ENCODE data around the gene JAGN1.

The JAGN1 gene

DNA sequence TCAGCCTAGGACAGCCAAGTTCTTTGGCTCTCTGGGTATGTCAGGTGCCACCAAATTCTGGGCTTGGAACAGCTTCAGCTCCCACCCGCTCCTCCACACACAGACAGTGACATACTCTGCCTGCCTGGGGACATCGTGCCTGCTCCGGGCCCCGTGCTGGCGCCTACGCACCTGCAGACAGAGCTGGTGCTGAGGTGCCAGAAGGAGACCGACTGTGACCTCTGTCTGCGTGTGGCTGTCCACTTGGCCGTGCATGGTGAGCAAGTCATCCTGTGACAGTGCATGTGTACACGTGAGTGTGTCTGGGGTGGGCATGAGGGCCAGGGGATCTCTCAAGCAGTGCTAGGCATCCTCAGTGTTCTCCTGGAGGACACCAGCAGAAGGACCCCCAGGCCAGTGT lies 27.4 kb downstream of the JAGN1 start:
- no peak overlapping the region for H3K4me3 ChIP-seq (ENCODE audit: low read length)
- no peaks in the 10 kb centered on the region for H3K27me3 ChIP-seq (ENCODE audit: control insufficient read depth, insufficient read depth, low read length)
- H3K9me3 ChIP-seq (ENCODE audit: control insufficient read depth, insufficient read depth, low read length) = no peaks in the 10 kb centered on the region
- H3K4me1 ChIP-seq (ENCODE audit: control insufficient read depth, insufficient read depth, low read length) = peaks cover 8% of the 10 kb centered on the region
- H3K36me3 ChIP-seq (ENCODE audit: control insufficient read depth, insufficient read depth, low read length) = no peaks in the 10 kb centered on the region; the same call in 1 of the 2 replicates
- WGBS (ENCODE audit: insufficient coverage, insufficient read length) = no CpG with 5 or more reads among the region's 10 CpGs
- DNase-seq (ENCODE audit: low read depth, low spot score) = no peak
- H3K27ac ChIP-seq (ENCODE audit: low read length) = no peak overlapping the region

DNA sequence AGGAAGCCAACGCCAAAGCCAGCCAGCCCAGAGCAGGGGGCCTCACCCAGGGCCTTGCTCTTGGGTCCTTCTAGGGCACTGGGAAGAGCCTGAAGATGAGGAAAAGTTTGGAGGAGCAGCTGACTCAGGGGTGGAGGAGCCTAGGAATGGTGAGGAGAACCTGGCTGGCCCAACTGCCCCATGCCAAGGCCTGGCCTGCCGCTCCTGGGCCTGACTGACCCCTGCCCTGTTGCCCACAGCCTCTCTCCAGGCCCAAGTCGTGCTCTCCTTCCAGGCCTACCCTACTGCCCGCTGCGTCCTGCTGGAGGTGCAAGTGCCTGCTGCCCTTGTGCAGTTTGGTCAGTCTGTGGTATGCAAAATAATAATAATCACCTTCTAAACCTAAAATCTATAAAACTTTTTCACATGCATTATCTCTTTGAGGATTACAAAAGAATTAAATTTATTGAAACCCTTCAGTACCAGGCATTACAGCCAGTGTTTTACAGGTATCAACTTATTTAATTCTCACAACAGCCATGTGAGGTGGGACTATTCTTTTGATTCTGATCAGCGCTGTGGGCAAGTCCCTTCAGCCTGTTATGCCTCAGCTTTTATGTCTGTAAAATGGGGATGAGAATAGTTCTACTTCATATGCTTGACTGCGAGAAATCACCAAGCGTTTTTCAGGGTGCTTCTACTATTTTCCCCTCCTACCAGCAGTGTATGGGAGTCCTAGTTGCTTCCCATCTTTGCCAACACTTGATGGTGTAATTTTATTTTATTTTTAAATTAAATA lies 28.0 kb downstream of the JAGN1 start:
- no peak overlapping the region for H3K27ac ChIP-seq (ENCODE audit: low read length)

DNA sequence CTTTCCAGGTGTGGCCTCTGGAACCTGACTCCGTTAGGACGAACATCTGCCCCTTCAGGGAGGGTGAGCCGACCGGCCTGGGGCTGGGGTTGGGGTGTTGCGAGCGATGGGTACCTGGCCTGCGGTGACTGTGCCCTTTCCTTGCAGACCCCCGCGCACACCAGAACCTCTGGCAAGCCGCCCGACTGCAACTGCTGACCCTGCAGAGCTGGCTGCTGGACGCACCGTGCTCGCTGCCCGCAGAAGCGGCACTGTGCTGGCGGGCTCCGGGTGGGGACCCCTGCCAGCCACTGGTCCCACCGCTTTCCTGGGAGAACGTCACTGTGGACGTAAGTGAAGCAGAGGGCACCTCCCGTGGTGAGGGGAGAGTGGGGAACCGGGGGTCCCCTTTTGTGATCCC lies 37.7 kb downstream of the JAGN1 start:
- H3K9me3 ChIP-seq (ENCODE audit: control insufficient read depth, insufficient read depth, low read length) = no peaks in the 10 kb centered on the region
- H3K4me3 ChIP-seq (ENCODE audit: low read length) = no peak overlapping the region
- WGBS (ENCODE audit: insufficient coverage, insufficient read length) = no CpG with 5 or more reads among the region's 23 CpGs
- H3K4me1 ChIP-seq (ENCODE audit: control insufficient read depth, insufficient read depth, low read length) = no peaks in the 10 kb centered on the region
- no peak overlapping the region for H3K27ac ChIP-seq (ENCODE audit: low read length)
- DNase-seq (ENCODE audit: low read depth, low spot score) = no peak
- no peaks in the 10 kb centered on the region for H3K27me3 ChIP-seq (ENCODE audit: control insufficient read depth, insufficient read depth, low read length)
- H3K36me3 ChIP-seq (ENCODE audit: control insufficient read depth, insufficient read depth, low read length) = no peaks in the 10 kb centered on the region

More for the DNA sequence above, 28.0 kb downstream of the JAGN1 start:
- WGBS (ENCODE audit: insufficient coverage, insufficient read length) = no CpG with 5 or more reads among the region's 8 CpGs
- Histone ChIP-seq H3K27me3 (ENCODE audit: control insufficient read depth, insufficient read depth, low read length) (no peaks in the 10 kb centered on the region), H3K36me3 (ENCODE audit: control insufficient read depth, insufficient read depth, low read length) (no peaks in the 10 kb centered on the region; the same call in 1 of the 2 replicates), H3K9me3 (ENCODE audit: control insufficient read depth, insufficient read depth, low read length) (no peaks in the 10 kb centered on the region), H3K4me3 (ENCODE audit: low read length) (no peak overlapping the region), H3K4me1 (ENCODE audit: control insufficient read depth, insufficient read depth, low read length) (peaks cover 8% of the 10 kb centered on the region)
- DNase-seq (ENCODE audit: low read depth, low spot score) = no peak

DNA sequence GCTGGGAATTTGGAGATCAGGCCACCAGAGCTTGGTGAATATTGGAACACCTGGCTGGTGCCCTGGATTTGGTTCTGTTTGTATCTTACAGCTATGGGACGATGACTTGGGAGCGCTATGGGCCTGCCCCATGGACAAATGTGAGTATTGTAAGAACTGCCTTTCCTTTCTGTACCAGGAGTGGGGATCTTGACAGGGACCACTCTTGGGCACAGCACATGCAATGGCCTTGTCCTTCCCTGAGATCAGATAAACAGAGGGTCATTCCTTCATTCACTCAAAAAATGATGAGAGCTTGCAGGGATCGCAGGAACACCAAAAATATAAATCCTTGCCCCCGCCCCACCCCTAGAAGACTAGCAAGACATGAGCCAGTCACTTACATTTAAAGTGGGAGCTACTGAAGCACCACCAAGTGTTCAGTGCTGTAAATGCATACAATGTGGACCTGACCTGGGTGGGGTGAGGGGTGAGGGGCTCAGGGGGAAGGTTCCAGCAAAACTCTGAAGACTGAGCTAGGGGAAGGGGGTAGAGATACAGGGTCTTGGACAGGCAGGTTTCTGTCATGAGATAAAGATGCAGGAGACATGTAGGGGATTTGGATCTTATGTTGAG lies 40.5 kb downstream of the JAGN1 start:
- Histone ChIP-seq H3K27ac (ENCODE audit: low read length) (no peak overlapping the region), H3K9me3 (ENCODE audit: control insufficient read depth, insufficient read depth, low read length) (no peaks in the 10 kb centered on the region), H3K36me3 (ENCODE audit: control insufficient read depth, insufficient read depth, low read length) (no peaks in the 10 kb centered on the region), H3K27me3 (ENCODE audit: control insufficient read depth, insufficient read depth, low read length) (no peaks in the 10 kb centered on the region), H3K4me3 (ENCODE audit: low read length) (no peak overlapping the region), H3K4me1 (ENCODE audit: control insufficient read depth, insufficient read depth, low read length) (0 out of 2 replicates have a peak, but pooled peaks cover 2% of the 10 kb centered on the region)
- DNase-seq (ENCODE audit: low read depth, low spot score) = no peak
- no CpG with 5 or more reads among the region's 4 CpGs for WGBS (ENCODE audit: insufficient coverage, insufficient read length)

DNA sequence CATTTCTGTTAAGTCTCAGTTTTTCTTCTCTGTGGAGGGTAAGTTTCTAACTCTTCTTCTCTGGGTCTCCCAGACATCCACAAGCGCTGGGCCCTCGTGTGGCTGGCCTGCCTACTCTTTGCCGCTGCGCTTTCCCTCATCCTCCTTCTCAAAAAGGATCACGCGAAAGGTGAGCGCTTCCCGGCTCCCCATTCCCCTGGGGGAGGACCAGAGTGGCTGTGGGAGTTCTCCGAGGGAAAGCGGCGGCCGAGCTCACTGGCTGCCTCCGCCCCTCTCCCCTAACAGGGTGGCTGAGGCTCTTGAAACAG lies 42.1 kb downstream of the JAGN1 start:
- no peaks in the 10 kb centered on the region for H3K36me3 ChIP-seq (ENCODE audit: control insufficient read depth, insufficient read depth, low read length)
- 0 out of 2 replicates have a peak, but pooled peaks cover 2% of the 10 kb centered on the region for H3K4me1 ChIP-seq (ENCODE audit: control insufficient read depth, insufficient read depth, low read length)
- no CpG with 5 or more reads among the region's 13 CpGs for WGBS (ENCODE audit: insufficient coverage, insufficient read length)
- H3K27ac ChIP-seq (ENCODE audit: low read length) = no peak overlapping the region
- no peaks in the 10 kb centered on the region for H3K27me3 ChIP-seq (ENCODE audit: control insufficient read depth, insufficient read depth, low read length)
- H3K4me3 ChIP-seq (ENCODE audit: low read length) = peak overlapping the region; percentile 80; the same call in 1 of the 2 replicates
- H3K9me3 ChIP-seq (ENCODE audit: control insufficient read depth, insufficient read depth, low read length) = no peaks in the 10 kb centered on the region
- DNase-seq (ENCODE audit: low read depth, low spot score) = no peak

DNA sequence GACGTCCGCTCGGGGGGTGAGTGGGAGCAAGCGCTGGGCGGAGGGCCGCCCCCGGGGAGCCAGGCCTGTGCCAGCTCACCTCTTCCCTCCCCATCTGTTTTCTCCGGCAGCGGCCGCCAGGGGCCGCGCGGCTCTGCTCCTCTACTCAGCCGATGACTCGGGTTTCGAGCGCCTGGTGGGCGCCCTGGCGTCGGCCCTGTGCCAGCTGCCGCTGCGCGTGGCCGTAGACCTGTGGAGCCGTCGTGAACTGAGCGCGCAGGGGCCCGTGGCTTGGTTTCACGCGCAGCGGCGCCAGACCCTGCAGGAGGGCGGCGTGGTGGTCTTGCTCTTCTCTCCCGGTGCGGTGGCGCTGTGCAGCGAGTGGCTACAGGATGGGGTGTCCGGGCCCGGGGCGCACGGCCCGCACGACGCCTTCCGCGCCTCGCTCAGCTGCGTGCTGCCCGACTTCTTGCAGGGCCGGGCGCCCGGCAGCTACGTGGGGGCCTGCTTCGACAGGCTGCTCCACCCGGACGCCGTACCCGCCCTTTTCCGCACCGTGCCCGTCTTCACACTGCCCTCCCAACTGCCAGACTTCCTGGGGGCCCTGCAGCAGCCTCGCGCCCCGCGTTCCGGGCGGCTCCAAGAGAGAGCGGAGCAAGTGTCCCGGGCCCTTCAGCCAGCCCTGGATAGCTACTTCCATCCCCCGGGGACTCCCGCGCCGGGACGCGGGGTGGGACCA lies 42.6 kb downstream of the JAGN1 start:
- Histone ChIP-seq H3K27ac (ENCODE audit: low read length) (no peak overlapping the region), H3K4me3 (ENCODE audit: low read length) (peak overlapping the region; percentile 80; the same call in 1 of the 2 replicates)
- WGBS (ENCODE audit: insufficient coverage, insufficient read length) = no CpG with 5 or more reads among the region's 77 CpGs

DNA sequence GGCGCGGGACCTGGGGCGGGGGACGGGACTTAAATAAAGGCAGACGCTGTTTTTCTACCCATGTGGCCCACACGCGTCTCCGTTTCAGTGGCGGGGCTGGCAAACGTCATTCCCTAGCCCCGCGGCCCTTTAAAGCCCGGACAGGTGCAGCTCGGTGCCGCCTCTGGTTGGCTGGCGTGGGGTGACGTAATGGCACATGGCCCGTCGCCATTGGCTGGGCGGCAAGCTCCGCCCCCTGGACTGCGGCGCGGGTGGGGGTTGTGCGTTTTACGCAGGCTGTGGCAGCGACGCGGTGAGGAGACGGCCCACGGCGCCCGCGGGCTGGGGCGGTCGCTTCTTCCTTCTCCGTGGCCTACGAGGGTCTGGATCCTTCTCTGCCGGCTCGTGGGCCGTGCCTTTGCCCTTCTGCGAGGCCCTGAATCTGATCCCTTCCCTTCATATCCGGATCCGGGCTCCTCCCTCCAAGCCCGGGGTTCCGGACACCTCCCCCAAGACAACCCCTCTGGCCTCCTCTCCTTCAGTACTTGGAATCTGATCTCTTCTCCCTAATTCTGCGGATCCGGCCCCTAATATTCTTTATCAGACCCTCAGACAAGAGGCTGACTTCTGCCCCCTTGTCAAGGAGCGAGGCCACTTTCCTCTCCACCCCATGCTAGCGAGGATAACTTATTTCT lies 43.3 kb downstream of the JAGN1 start, which contains the start of gene CRELD1:
TSS of gene CRELD1 (plus strand) at position 274 of the 674 bp plus-strand sequence. CDS start 605 bp downstream, outside the sequence.
- Histone ChIP-seq H3K4me3 (ENCODE audit: low read length) (peak within 1 kb of the TSS; percentile 80; the same call in 1 of the 2 replicates), H3K9me3 (ENCODE audit: control insufficient read depth, insufficient read depth, low read length) (no peaks in the 10 kb centered on the region), H3K4me1 (ENCODE audit: control insufficient read depth, insufficient read depth, low read length) (0 out of 2 replicates have a peak, but pooled peaks cover 2% of the 10 kb centered on the region), H3K27ac (ENCODE audit: low read length) (no peak within 1 kb of the TSS), H3K36me3 (ENCODE audit: control insufficient read depth, insufficient read depth, low read length) (no peaks in the 10 kb centered on the region), H3K27me3 (ENCODE audit: control insufficient read depth, insufficient read depth, low read length) (no peaks in the 10 kb centered on the region)
- DNase-seq (ENCODE audit: low read depth, low spot score) = no peak
- no CpG with 5 or more reads among the region's 50 CpGs for WGBS (ENCODE audit: insufficient coverage, insufficient read length)

More for the DNA sequence above, 42.6 kb downstream of the JAGN1 start:
- no peaks in the 10 kb centered on the region for H3K27me3 ChIP-seq (ENCODE audit: control insufficient read depth, insufficient read depth, low read length)
- no peaks in the 10 kb centered on the region for H3K36me3 ChIP-seq (ENCODE audit: control insufficient read depth, insufficient read depth, low read length)
- H3K4me1 ChIP-seq (ENCODE audit: control insufficient read depth, insufficient read depth, low read length) = 0 out of 2 replicates have a peak, but pooled peaks cover 2% of the 10 kb centered on the region
- no peaks in the 10 kb centered on the region for H3K9me3 ChIP-seq (ENCODE audit: control insufficient read depth, insufficient read depth, low read length)
- DNase-seq (ENCODE audit: low read depth, low spot score) = no peak

DNA sequence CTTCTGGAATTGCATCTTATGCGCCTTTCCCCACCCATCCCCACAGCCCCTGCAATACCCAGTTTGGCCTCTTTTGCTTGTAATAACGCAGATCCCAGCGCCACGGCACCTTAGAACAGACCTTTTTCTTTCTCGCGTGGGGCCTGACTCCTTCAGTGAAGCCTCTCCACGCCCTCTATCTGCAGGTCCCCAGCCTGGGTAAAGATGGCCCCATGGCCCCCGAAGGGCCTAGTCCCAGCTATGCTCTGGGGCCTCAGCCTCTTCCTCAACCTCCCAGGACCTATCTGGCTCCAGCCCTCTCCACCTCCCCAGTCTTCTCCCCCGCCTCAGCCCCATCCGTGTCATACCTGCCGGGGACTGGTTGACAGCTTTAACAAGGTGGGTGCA lies 43.8 kb downstream of the JAGN1 start:
- H3K4me3 ChIP-seq (ENCODE audit: low read length) = peak overlapping the region; percentile 80; the same call in 1 of the 2 replicates
- H3K9me3 ChIP-seq (ENCODE audit: control insufficient read depth, insufficient read depth, low read length) = no peaks in the 10 kb centered on the region
- H3K27ac ChIP-seq (ENCODE audit: low read length) = no peak overlapping the region
- no peaks in the 10 kb centered on the region for H3K36me3 ChIP-seq (ENCODE audit: control insufficient read depth, insufficient read depth, low read length)
- no CpG with 5 or more reads among the region's 11 CpGs for WGBS (ENCODE audit: insufficient coverage, insufficient read length)
- 0 out of 2 replicates have a peak, but pooled peaks cover 2% of the 10 kb centered on the region for H3K4me1 ChIP-seq (ENCODE audit: control insufficient read depth, insufficient read depth, low read length)
- no peak for DNase-seq (ENCODE audit: low read depth, low spot score)
- no peaks in the 10 kb centered on the region for H3K27me3 ChIP-seq (ENCODE audit: control insufficient read depth, insufficient read depth, low read length)

DNA sequence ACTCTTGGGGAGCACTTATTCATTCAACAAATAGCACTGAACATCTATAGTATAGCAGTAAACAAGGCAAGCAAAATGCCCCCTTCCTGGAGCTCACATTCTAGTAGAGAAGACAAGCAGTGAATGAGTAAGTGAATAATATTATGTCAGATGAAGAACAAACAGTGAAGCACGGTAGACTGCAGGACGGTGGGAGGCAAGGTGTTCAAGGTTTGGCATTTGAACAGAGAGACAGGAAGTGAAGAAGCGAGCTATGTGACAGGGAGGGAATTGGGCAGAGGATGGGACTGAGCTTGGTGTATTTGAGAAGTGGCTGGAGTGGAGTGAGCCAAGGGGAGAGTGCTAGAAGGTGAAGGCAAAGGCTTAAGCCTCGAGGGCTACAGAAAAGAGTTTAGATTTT lies 44.6 kb downstream of the JAGN1 start:
- H3K27me3 ChIP-seq (ENCODE audit: control insufficient read depth, insufficient read depth, low read length) = no peaks in the 10 kb centered on the region
- no peak for DNase-seq (ENCODE audit: low read depth, low spot score)
- 0 out of 2 replicates have a peak, but pooled peaks cover 2% of the 10 kb centered on the region for H3K4me1 ChIP-seq (ENCODE audit: control insufficient read depth, insufficient read depth, low read length)
- no peaks in the 10 kb centered on the region for H3K36me3 ChIP-seq (ENCODE audit: control insufficient read depth, insufficient read depth, low read length)
- H3K9me3 ChIP-seq (ENCODE audit: control insufficient read depth, insufficient read depth, low read length) = no peaks in the 10 kb centered on the region
- no peak overlapping the region for H3K4me3 ChIP-seq (ENCODE audit: low read length)
- no peak overlapping the region for H3K27ac ChIP-seq (ENCODE audit: low read length)
- no CpG with 5 or more reads among the region's 4 CpGs for WGBS (ENCODE audit: insufficient coverage, insufficient read length)

All from iPS DF 6.9 (cell line).